ENCODE measurements around the gene MIER2.

MIER2 gene

DNA sequence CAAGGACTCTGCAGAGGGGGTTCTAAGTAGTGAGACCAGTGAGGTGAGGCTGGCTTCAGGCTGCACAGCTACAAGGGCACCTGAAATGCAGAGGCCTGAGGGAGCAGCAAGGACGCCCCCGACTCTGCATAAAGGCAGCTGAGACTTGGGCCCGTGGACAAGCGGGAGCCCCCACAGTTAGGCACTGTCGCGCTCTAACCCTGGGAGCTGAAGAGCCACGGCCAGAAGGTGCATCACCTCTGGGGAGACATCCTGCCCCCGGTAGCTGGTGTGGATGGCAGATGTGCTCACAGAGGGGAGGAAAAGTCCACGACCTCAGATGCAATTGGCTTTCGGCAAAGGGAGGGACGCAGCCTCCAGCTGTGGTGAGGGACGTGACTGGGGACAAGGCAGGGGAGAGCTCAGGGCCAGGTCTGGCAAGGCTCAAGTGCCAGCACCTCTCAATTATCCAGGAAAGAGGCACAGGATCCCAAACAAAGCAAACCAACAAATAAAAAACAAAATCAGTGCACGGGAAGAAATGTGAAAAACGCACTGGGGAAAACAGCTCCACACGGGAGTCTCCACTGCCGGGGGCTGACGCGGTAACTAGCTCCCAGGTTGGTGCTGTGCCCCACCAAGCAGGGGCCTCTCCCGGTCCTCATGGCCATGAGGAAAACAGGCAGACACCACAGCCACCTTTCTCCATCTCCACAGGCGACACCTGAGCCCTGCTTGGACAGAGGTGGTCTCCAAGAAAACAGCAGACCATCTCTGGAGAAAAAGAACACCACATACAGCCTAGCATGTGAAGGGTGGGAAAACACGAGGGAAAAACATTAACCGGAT, 30.4 kb downstream of the MIER2 start:
- Histone ChIP-seq H3K79me2 (ENCODE audit: control insufficient read depth, insufficient read depth, low read length, unreplicated experiment) (peaks cover 5% of the 10 kb centered on the region), H3K4me1 (ENCODE audit: control insufficient read depth, insufficient read depth, low read length, unreplicated experiment) (no peaks in the 10 kb centered on the region), H3K27ac (ENCODE audit: low read depth, low read length) (no peak overlapping the region), H3K27me3 (ENCODE audit: insufficient read depth, low read length) (no peaks in the 10 kb centered on the region), H3K36me3 (ENCODE audit: insufficient read depth, low read length) (peaks cover 9% of the 10 kb centered on the region; the same call in 1 of the 2 replicates), H2AFZ (ENCODE audit: low read length, unreplicated experiment) (no peak overlapping the region), H3K4me3 (ENCODE audit: low read depth, low read length) (no peak overlapping the region)

DNA sequence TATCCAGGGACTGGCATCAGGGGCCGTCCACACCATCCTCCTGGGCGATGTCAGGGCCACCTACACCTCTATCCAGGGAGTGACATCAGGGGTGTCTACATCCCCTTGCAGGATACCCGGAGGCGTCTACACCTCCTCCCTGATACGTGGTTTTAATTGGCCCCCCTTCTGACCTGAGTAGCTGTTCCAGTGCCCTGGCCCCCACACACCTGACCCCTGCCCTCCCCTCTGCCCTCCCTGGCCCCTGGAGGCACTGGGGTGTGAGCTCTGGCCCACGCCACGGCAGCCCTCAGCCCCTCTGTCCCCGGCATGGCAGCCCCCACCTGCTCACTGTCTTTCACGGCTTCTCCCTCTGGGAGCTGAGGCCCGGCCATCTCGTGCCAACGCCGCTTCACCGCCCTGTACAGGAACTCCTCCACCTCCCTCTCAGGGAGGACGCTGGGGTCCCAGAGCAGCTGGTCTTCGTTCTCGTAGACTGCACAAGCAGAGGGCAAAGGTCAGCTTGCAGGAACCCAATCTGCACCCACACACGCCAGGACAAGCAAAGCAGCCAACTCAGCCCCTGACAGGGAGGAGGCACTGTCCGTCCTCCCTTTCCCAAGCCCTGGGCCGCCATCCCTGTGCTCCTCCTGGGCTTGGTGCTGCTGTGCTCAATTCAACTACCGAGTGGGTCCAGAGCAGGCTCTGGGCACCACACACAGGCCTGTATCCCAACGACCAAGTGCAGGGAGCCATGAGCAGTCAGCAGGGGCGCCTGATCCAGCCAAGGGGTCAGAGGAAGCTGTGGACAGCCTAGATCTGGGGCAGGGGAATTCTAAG, 31.2 kb downstream of the MIER2 start:
- Histone ChIP-seq H3K27me3 (ENCODE audit: insufficient read depth, low read length) (no peaks in the 10 kb centered on the region), H3K4me3 (ENCODE audit: low read depth, low read length) (no peak overlapping the region), H2AFZ (ENCODE audit: low read length, unreplicated experiment) (no peak overlapping the region), H3K79me2 (ENCODE audit: control insufficient read depth, insufficient read depth, low read length, unreplicated experiment) (peaks cover 5% of the 10 kb centered on the region), H3K36me3 (ENCODE audit: insufficient read depth, low read length) (peaks cover 9% of the 10 kb centered on the region; the same call in 1 of the 2 replicates), H3K27ac (ENCODE audit: low read depth, low read length) (no peak overlapping the region), H3K4me1 (ENCODE audit: control insufficient read depth, insufficient read depth, low read length, unreplicated experiment) (no peaks in the 10 kb centered on the region)

DNA sequence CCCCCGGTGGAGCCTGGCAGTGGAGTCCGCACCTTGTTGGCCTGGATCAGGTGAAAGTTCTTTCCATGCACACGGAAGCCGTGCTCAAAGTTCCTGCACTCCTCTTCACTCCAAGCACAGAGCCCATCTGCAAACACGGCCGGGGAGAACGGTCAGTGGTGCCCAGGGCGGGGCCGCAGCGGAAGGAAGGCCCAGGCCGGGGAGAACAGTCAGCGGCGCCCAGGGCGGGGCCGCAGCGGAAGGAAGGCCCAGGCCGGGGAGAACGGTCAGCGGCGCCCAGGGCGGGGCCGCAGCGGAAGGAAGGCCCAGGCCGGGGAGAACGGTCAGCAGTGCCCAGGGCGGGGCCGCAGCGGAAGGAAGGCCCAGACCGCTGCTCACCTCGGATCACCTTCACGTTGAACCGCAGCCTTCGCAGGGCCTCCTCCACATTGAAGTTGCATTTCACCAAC, 32.8 kb downstream of the MIER2 start:
- Histone ChIP-seq H3K4me1 (ENCODE audit: control insufficient read depth, insufficient read depth, low read length, unreplicated experiment) (no peaks in the 10 kb centered on the region), H3K27me3 (ENCODE audit: insufficient read depth, low read length) (no peaks in the 10 kb centered on the region), H3K4me3 (ENCODE audit: low read depth, low read length) (no peak overlapping the region), H2AFZ (ENCODE audit: low read length, unreplicated experiment) (no peak overlapping the region), H3K27ac (ENCODE audit: low read depth, low read length) (no peak overlapping the region), H3K36me3 (ENCODE audit: insufficient read depth, low read length) (peaks cover 5% of the 10 kb centered on the region; the same call in 1 of the 2 replicates), H3K79me2 (ENCODE audit: control insufficient read depth, insufficient read depth, low read length, unreplicated experiment) (peaks cover 5% of the 10 kb centered on the region)

DNA sequence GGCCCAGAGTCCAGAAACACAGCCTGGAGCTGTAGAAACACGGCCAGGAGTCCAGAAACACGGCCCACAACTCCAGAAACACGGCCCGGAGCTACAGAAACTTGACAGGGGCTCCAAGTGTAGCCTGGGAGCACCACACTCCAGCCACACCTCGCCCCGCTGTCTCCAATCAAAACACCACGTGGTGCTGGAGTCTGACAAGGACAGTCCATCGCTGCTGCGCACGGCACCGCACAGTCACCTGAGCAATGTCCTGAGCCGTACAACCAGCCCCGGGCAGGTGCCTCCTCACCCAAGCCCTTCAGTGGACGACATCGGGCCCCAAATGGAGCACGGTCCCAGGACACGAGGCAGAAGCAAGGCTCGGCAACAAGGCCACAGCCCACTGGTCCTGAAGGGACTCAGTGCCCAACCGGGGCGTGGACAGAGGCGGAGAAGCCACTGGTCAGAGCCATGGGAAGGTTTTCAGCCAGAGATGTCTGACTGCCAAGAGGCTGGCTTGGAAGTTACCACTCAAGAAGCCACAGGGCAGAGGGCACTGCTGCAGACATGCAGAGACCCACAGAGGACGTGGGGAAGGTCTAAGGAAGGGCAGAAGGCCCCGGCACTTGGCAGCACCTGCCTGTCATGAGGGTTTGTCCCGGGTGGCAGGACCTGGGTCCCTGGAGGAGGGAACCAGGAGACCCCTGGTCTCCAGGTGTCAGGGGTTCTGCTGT, 33.7 kb downstream of the MIER2 start:
- Histone ChIP-seq H3K27me3 (ENCODE audit: insufficient read depth, low read length) (no peaks in the 10 kb centered on the region), H2AFZ (ENCODE audit: low read length, unreplicated experiment) (no peak overlapping the region), H3K4me3 (ENCODE audit: low read depth, low read length) (no peak overlapping the region), H3K27ac (ENCODE audit: low read depth, low read length) (no peak overlapping the region), H3K4me1 (ENCODE audit: control insufficient read depth, insufficient read depth, low read length, unreplicated experiment) (no peaks in the 10 kb centered on the region), H3K79me2 (ENCODE audit: control insufficient read depth, insufficient read depth, low read length, unreplicated experiment) (peaks cover 5% of the 10 kb centered on the region), H3K36me3 (ENCODE audit: insufficient read depth, low read length) (peaks cover 9% of the 10 kb centered on the region; the same call in 1 of the 2 replicates)

DNA sequence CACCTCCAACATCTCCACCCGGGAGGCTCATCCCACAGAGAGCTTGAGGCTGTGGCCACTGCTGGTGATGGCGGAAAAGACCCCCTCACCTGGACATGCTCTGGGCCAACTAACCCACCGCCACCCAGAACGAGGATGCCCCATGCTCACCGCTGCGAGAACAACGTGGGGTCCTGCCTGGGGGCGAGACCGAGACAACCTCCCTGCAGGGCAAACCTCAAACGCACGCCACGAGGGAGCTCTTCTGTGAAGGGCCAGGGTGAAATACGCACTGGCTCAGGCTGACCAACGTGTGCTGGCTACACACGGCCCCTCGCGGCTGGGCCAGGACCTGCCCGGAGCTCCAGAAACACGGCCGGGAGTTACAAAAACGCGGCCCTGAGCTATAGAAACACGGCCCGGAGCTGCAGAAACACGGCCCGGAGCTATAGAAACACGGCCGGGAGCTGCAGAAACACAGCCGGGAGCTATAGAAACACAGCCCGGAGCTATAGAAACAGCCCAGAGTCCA, 34.4 kb downstream of the MIER2 start:
- Histone ChIP-seq H3K4me1 (ENCODE audit: control insufficient read depth, insufficient read depth, low read length, unreplicated experiment) (no peaks in the 10 kb centered on the region), H2AFZ (ENCODE audit: low read length, unreplicated experiment) (no peak overlapping the region), H3K27me3 (ENCODE audit: insufficient read depth, low read length) (no peaks in the 10 kb centered on the region), H3K27ac (ENCODE audit: low read depth, low read length) (no peak overlapping the region), H3K36me3 (ENCODE audit: insufficient read depth, low read length) (peaks cover 4% of the 10 kb centered on the region; the same call in 1 of the 2 replicates), H3K79me2 (ENCODE audit: control insufficient read depth, insufficient read depth, low read length, unreplicated experiment) (peaks cover under 1% of the 10 kb centered on the region), H3K4me3 (ENCODE audit: low read depth, low read length) (no peak overlapping the region)

DNA sequence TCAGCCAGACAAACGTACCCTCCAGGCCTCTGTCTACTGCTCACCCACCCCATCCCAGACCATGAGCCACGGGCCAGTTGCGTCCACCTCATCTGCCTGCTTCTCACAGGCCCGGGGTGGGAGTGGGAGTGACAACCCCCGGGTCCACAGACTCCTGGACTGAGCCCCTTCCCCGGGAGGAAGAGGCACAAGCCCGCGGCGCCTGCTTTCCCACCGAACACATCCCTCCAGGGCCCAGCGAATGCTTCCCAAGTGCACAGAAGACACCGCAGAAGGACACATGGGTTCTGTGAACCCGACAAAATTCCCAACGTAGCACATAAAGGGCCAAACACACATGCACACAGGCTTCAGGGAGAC, 35.4 kb downstream of the MIER2 start:
- Histone ChIP-seq H3K4me1 (ENCODE audit: control insufficient read depth, insufficient read depth, low read length, unreplicated experiment) (no peaks in the 10 kb centered on the region), H2AFZ (ENCODE audit: low read length, unreplicated experiment) (no peak overlapping the region), H3K36me3 (ENCODE audit: insufficient read depth, low read length) (peaks cover 4% of the 10 kb centered on the region; the same call in 1 of the 2 replicates), H3K27me3 (ENCODE audit: insufficient read depth, low read length) (no peaks in the 10 kb centered on the region), H3K27ac (ENCODE audit: low read depth, low read length) (no peak overlapping the region), H3K79me2 (ENCODE audit: control insufficient read depth, insufficient read depth, low read length, unreplicated experiment) (no peaks in the 10 kb centered on the region), H3K4me3 (ENCODE audit: low read depth, low read length) (no peak overlapping the region)

DNA sequence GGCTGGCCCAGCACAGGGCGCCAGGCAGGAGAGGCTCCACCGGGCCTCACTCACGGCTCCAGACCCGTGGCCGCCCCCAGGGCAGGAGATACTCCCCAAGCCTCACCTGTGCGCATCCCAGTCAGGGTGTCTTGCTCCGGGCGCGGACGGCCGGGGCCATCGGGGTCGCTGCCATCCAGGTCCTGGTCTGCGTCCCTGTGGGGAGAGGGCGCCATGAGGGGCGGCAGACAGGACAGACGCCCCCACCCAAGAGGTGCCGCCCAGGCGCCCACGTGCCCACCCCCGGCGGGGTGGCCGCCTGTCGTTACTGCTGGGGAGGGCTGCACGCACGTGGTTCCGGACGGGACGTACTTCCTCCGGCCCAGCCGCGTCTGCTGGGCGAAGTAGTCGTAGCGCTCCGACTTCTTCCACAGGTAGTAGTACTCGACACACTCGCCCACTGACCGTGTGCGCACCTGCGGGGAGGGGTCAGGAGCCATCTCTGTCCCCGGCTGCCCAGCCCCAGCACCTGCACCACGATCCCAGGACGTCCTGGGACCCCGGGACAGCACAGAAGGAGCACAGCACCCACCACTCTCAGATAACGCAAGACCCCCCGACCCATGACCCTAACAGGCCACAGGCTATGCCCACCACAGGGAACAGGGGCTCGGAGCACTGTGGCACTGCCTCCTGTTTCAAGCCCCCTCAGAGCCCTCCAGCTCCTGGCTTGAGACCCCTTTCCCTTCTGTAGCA, 36.0 kb downstream of the MIER2 start:
- H3K4me1 ChIP-seq (ENCODE audit: control insufficient read depth, insufficient read depth, low read length, unreplicated experiment): no peaks in the 10 kb centered on the region
- H2AFZ ChIP-seq (ENCODE audit: low read length, unreplicated experiment): no peak overlapping the region
- no peaks in the 10 kb centered on the region for H3K79me2 ChIP-seq (ENCODE audit: control insufficient read depth, insufficient read depth, low read length, unreplicated experiment)
- H3K36me3 ChIP-seq (ENCODE audit: insufficient read depth, low read length): peaks cover 4% of the 10 kb centered on the region; the same call in 1 of the 2 replicates
- no peaks in the 10 kb centered on the region for H3K27me3 ChIP-seq (ENCODE audit: insufficient read depth, low read length)
- H3K4me3 ChIP-seq (ENCODE audit: low read depth, low read length): no peak overlapping the region
- H3K27ac ChIP-seq (ENCODE audit: low read depth, low read length): no peak overlapping the region

DNA sequence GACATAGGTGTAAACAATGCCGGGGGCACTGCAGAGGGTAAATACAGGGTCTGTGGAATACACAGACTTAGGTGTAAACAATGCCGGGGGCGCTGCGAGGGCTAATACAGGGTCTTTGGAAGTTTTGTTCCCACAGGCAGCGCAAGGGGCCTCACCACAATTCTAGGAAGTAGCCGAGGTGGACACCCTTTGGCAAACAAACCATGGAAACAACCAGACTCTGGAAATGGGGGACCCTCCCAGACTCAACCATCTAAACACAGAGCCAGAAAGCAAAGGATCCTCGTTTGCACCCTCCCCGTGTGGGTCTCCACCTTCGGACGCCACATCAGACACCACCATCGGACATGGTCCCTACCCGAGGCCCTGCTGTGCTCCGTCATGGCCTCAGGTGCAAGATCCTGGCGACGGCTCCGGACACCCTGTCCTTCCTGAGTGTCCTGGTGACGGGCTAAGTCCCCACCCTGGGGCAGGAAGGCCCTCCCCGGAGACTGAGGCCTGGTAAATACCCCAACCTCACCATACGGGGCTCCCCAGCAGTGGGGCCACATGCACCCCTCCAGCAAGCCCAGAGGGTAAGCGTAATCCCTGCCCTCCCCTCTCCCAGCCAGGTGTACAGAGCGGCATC, 36.7 kb downstream of the MIER2 start:
- peaks cover 4% of the 10 kb centered on the region; the same call in 1 of the 2 replicates for H3K36me3 ChIP-seq (ENCODE audit: insufficient read depth, low read length)

DNA sequence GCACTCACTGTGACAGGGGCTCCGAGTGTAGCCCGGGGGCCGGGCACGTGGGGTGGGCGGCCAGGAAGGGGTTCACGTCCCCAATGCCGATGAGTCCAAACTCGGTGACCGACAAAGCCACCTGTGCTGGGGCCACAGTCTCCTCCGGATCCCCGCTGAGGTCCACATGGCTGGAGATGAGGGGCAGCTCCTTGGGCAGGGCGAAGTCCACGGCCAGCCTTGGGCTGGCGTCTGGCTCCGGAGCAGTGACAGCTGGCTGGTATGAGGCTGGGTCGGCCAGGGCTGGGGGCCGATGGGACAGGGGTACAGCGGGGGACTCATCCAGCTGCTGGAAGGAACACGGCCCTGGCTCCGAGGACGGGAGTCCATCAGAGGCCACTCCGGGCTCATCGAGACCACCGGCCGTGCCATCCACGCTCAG, 37.5 kb downstream of the MIER2 start:
- Histone ChIP-seq H3K27ac (ENCODE audit: low read depth, low read length) (no peak overlapping the region), H3K4me1 (ENCODE audit: control insufficient read depth, insufficient read depth, low read length, unreplicated experiment) (no peaks in the 10 kb centered on the region), H3K4me3 (ENCODE audit: low read depth, low read length) (no peak overlapping the region), H3K79me2 (ENCODE audit: control insufficient read depth, insufficient read depth, low read length, unreplicated experiment) (no peaks in the 10 kb centered on the region), H3K36me3 (ENCODE audit: insufficient read depth, low read length) (peaks cover 4% of the 10 kb centered on the region; the same call in 1 of the 2 replicates), H2AFZ (ENCODE audit: low read length, unreplicated experiment) (no peak overlapping the region), H3K27me3 (ENCODE audit: insufficient read depth, low read length) (no peaks in the 10 kb centered on the region)

More for the DNA sequence above, 36.7 kb downstream of the MIER2 start:
- H3K27me3 ChIP-seq (ENCODE audit: insufficient read depth, low read length): no peaks in the 10 kb centered on the region
- no peak overlapping the region for H3K27ac ChIP-seq (ENCODE audit: low read depth, low read length)
- H3K79me2 ChIP-seq (ENCODE audit: control insufficient read depth, insufficient read depth, low read length, unreplicated experiment): no peaks in the 10 kb centered on the region
- no peak overlapping the region for H2AFZ ChIP-seq (ENCODE audit: low read length, unreplicated experiment)
- H3K4me1 ChIP-seq (ENCODE audit: control insufficient read depth, insufficient read depth, low read length, unreplicated experiment): no peaks in the 10 kb centered on the region
- no peak overlapping the region for H3K4me3 ChIP-seq (ENCODE audit: low read depth, low read length)

Measured in ACC112 (cell line).